ENCODE measurements around the gene MYO15B. TPM values are rescaled to one million over a fixed set of nuclear protein-coding genes. Genes with fewer than 3 reads are reported as not detected.

MYO15B gene
- total and polyA plus RNA-seq, 4 experiments from 2014 or later = 0.89 to 83.7 (median 75.1) TPM; not detected in 1

DNA sequence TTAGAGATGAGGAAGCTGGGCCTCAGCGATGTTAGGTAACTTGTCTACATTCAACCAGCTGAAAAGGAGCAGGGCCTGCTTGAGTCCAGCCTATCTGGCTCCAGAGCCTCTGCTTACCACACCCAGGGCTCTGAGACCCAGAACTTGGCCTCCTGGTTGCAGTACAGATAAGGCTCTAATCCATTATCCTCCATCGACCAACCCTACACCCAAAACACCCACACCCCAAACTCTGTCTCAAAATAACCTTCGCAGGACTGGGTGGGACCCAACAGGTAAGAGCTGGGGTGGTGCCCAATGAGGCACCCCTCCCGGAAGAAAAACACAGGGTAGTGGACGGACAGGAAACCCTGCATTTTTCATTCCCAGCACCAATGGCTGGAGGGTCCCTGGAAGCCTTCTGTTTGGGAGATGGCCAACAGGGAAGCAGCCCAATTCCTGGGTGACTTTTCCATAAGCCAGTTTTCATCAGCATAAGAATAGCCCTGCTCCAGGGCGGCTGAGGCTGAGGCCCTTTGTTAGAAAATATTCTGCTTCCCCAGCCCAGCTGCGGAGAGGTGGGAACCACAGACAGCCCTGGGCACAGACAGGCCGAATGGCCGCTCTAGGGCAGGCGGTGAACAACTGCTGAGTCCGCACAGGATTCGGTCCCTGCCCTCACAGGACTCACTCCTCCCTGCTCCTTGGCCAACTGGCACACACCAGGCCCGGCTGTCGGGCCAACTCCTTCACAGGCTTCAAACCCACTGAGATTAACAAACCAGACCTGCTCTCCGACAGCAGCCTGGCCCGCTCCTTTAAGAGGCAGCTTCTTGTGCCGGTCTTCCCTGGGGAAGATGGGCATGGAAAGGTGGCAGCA lies 55.4 kb downstream of the MYO15B start:
- ChIA-PET CTCF (ENCODE audit: partially characterized antibody) (interaction anchor here (6.8 kb wide), 1 partner anchor 8 kb away, joined by 48 read pairs; the partner anchor contains the start of gene SMIM5), POLR2A (ENCODE audit: partially characterized antibody) (no interaction called here)
- H3K9me3 Mint-ChIP-seq = no peaks in the 10 kb centered on the region
- H3K4me3 Mint-ChIP-seq = no peak overlapping the region
- peaks cover 0 to 9% (median 0%) of the 10 kb centered on the region in 4 donors for H3K4me1 Mint-ChIP-seq
- Histone ChIP-seq H3K4me1 (ENCODE audit: insufficient read depth, low read length) (no peaks in the 10 kb centered on the region), H3K4me3 (ENCODE audit: low read length in 2 of 2) (no peak overlapping the region), H3K27ac (ENCODE audit: low read depth, low read length) (no peak overlapping the region), H3K9me3 (ENCODE audit: control insufficient read depth in 1 of 2, low read length in 2 of 2) (no peaks in the 10 kb centered on the region), H3K36me3 (ENCODE audit: insufficient read depth, low read length) (peaks cover 7% of the 10 kb centered on the region), H3K27me3 (ENCODE audit: insufficient read depth, low read length) (no peaks in the 10 kb centered on the region)
- H3K27ac Mint-ChIP-seq = no peak overlapping the region
- intact Hi-C loops (cut with micrococcal nuclease) = no loop called here
- peaks cover 8 to 10% of the 10 kb centered on the region in 2 donors for H3K36me3 Mint-ChIP-seq
- no peaks in the 10 kb centered on the region for H3K27me3 Mint-ChIP-seq
- DNase-seq = no peak

DNA sequence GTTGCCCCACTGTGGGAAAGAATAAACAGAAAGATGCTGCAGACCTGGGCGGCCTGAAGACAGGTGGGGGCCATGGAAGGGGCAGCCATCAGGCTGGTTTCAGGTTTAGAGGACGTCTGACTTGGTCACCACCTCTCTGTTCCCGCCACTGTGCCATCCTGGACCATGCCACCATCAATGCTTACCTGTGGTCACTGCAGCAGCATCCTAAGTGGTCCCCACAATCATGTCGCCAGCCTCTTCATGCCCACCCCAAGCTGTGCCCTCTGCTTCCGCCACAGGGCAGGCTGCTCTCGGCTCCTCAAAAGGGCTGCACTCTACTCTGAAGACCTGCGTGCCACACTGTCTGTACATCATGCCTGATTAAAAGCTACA lies 56.0 kb downstream of the MYO15B start:
- intact Hi-C loops (cut with micrococcal nuclease) = no loop called here
- Histone ChIP-seq H3K9me3 (ENCODE audit: control insufficient read depth in 1 of 2, low read length in 2 of 2) (no peaks in the 10 kb centered on the region), H3K36me3 (ENCODE audit: insufficient read depth, low read length) (peaks cover 7% of the 10 kb centered on the region), H3K4me3 (ENCODE audit: low read length in 2 of 2) (no peak overlapping the region), H3K4me1 (ENCODE audit: insufficient read depth, low read length) (no peaks in the 10 kb centered on the region), H3K27me3 (ENCODE audit: insufficient read depth, low read length) (no peaks in the 10 kb centered on the region), H3K27ac (ENCODE audit: low read depth, low read length) (no peak overlapping the region)
- peaks cover 0 to 9% (median 0%) of the 10 kb centered on the region in 4 donors for H3K4me1 Mint-ChIP-seq
- CTCF ChIA-PET (ENCODE audit: partially characterized antibody) = interaction anchor here (6.8 kb wide), 1 partner anchor 9 kb away, joined by 48 read pairs; the partner anchor contains the start of gene SMIM5
- no peak overlapping the region for H3K4me3 Mint-ChIP-seq
- peaks cover 9 to 10% of the 10 kb centered on the region in 2 donors for H3K36me3 Mint-ChIP-seq
- POLR2A ChIA-PET (ENCODE audit: partially characterized antibody) = no interaction called here
- no peaks in the 10 kb centered on the region for H3K27me3 Mint-ChIP-seq
- H3K27ac Mint-ChIP-seq = no peak overlapping the region
- no peaks in the 10 kb centered on the region for H3K9me3 Mint-ChIP-seq
- no peak for DNase-seq

DNA sequence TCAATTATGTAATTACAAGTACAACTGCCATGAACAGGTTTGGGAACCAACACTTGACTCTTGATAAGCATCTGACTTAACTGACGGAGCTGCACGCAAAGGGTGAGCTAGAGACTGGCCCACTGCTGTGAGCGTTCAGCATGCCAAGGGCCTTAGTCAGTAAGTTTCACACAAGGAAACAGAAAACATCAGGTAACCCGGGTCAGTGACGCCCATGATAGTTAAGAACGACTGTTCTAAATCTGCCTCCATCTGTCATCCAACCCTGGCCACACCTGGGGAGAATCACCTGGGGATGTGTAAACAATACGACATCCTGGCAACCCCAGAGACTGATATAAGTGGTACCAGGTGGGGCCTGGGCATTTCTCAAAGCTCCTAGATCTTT lies 57.9 kb downstream of the MYO15B start:
- H3K27ac ChIP-seq (ENCODE audit: low read depth, low read length) = no peak overlapping the region
- no peaks in the 10 kb centered on the region for H3K4me1 ChIP-seq (ENCODE audit: insufficient read depth, low read length)
- H3K4me3 Mint-ChIP-seq = no peak overlapping the region
- H3K36me3 ChIP-seq (ENCODE audit: insufficient read depth, low read length) = peaks cover 10% of the 10 kb centered on the region
- DNase-seq = no peak
- CTCF ChIA-PET (ENCODE audit: partially characterized antibody) = interaction anchor here (0.5 to 6.8 kb wide), 4 partner anchors 9 to 73 kb away, joined by 3 to 48 read pairs (median 4); partner anchors contain the start of gene SMIM5
- peak overlapping the region in 1 of 7 donors; percentile 7 for H3K27ac Mint-ChIP-seq
- peaks cover 24 to 26% of the 10 kb centered on the region in 2 donors for H3K36me3 Mint-ChIP-seq
- no peaks in the 10 kb centered on the region for H3K27me3 Mint-ChIP-seq
- POLR2A ChIA-PET (ENCODE audit: partially characterized antibody) = interaction anchor here (0.5 kb wide), 1 partner anchor 51 kb away, joined by 4 read pairs; no protein-coding TSS in a partner anchor
- peaks cover 0 to 9% (median 0%) of the 10 kb centered on the region in 4 donors for H3K4me1 Mint-ChIP-seq
- no peaks in the 10 kb centered on the region for H3K9me3 Mint-ChIP-seq
- no peaks in the 10 kb centered on the region for H3K9me3 ChIP-seq (ENCODE audit: control insufficient read depth in 1 of 2, low read length in 2 of 2)
- intact Hi-C loops (cut with micrococcal nuclease) = no loop called here
- H3K27me3 ChIP-seq (ENCODE audit: insufficient read depth, low read length) = no peaks in the 10 kb centered on the region
- H3K4me3 ChIP-seq (ENCODE audit: low read length in 2 of 2) = no peak overlapping the region

DNA sequence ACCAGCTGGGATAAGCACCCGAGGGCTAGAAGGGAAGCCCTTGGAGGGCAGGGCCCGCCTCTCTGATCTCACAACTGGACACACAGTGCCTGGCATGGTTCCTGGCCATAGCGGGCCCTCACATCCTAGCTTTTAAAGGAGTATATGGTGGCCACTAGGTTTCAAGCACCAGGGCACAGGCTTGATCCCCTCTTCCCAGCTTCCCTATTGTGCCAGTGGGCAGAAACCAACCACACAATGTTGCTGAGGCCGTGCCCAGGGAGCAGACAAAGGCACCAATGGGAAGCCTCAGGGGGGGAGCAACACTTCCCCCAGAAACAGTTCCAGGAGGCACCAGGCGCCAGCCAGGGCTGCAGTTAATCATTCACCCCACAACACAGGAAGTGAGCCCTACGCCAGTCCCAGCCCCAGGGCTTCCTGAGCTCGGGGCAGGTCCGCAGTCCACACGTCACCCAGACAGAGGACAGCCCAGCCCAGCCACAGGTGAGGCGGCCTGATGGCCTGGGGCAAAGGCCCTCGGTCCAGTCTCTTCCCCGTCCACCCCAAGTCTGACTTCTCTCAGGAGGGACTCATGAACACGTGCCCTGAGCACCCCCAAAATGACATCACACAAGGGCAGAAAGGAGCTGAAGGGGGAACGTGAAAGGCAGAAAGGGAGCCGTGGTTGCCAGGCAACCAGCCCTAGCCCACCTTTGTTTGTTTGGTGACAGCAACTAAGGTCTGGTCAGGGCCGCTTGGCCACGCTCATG lies 58.5 kb downstream of the MYO15B start:
- no peak for DNase-seq
- Mint-ChIP-seq H3K27ac (peak overlapping the region in 2 of 7 donors; percentile 7 to 87), H3K9me3 (no peaks in the 10 kb centered on the region), H3K4me1 (peaks cover 0 to 9% (median 0%) of the 10 kb centered on the region in 4 donors), H3K36me3 (peaks cover 29 to 32% of the 10 kb centered on the region in 2 donors), H3K27me3 (no peaks in the 10 kb centered on the region), H3K4me3 (no peak overlapping the region)
- ChIA-PET POLR2A (ENCODE audit: partially characterized antibody) (interaction anchor here (0.8 kb wide), 1 partner anchor 21 kb away, joined by 4 read pairs; the partner anchor contains the start of genes RECQL5 and SAP30BP), CTCF (ENCODE audit: partially characterized antibody) (interaction anchor here (0.6 to 6.8 kb wide), 3 partner anchors 8 to 29 kb away, joined by 3 to 48 read pairs (median 6); partner anchors contain the start of gene SMIM5)
- intact Hi-C loops (cut with micrococcal nuclease) = no loop called here
- Histone ChIP-seq H3K27me3 (ENCODE audit: insufficient read depth, low read length) (no peaks in the 10 kb centered on the region), H3K4me1 (ENCODE audit: insufficient read depth, low read length) (no peaks in the 10 kb centered on the region), H3K36me3 (ENCODE audit: insufficient read depth, low read length) (peaks cover 16% of the 10 kb centered on the region), H3K27ac (ENCODE audit: low read depth, low read length) (no peak overlapping the region), H3K4me3 (ENCODE audit: low read length in 2 of 2) (no peak overlapping the region), H3K9me3 (ENCODE audit: control insufficient read depth in 1 of 2, low read length in 2 of 2) (no peaks in the 10 kb centered on the region)

DNA sequence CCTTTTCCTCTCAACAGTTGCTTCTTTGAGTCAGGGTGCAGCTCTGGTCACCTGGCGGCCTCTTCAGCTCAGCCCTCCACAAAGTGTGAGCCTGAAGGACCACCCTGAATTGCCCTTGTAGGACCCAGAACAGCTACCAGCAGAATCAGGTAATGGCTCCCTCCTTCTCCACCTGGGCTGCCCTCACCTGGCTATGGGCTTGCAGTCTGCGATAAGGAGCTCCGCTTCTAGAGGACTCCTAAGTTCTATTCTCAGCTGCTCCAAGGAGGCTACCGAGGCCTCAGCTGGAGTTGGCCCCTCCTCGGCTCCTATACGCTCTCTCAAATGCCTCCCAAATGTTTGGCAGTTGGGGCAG lies 59.0 kb downstream of the MYO15B start:
- DNase-seq = no peak
- Histone ChIP-seq H3K4me1 (ENCODE audit: insufficient read depth, low read length) (no peaks in the 10 kb centered on the region), H3K27ac (ENCODE audit: low read depth, low read length) (no peak overlapping the region), H3K27me3 (ENCODE audit: insufficient read depth, low read length) (no peaks in the 10 kb centered on the region), H3K9me3 (ENCODE audit: control insufficient read depth in 1 of 2, low read length in 2 of 2) (no peaks in the 10 kb centered on the region), H3K36me3 (ENCODE audit: insufficient read depth, low read length) (peaks cover 21% of the 10 kb centered on the region), H3K4me3 (ENCODE audit: low read length in 2 of 2) (no peak overlapping the region)
- ChIA-PET CTCF (ENCODE audit: partially characterized antibody) (interaction anchor here (6.8 kb wide), 1 partner anchor 12 kb away, joined by 48 read pairs; the partner anchor contains the start of gene SMIM5), POLR2A (ENCODE audit: partially characterized antibody) (interaction anchor here (0.8 kb wide), 1 partner anchor 20 kb away, joined by 4 read pairs; the partner anchor contains the start of genes RECQL5 and SAP30BP)
- Mint-ChIP-seq H3K27me3 (no peaks in the 10 kb centered on the region), H3K4me3 (no peak overlapping the region), H3K9me3 (no peaks in the 10 kb centered on the region), H3K4me1 (peaks cover 0 to 9% (median 0%) of the 10 kb centered on the region in 4 donors), H3K27ac (no peak overlapping the region), H3K36me3 (peaks cover 33 to 34% of the 10 kb centered on the region in 2 donors)
- intact Hi-C loops (cut with micrococcal nuclease) = no loop called here

DNA sequence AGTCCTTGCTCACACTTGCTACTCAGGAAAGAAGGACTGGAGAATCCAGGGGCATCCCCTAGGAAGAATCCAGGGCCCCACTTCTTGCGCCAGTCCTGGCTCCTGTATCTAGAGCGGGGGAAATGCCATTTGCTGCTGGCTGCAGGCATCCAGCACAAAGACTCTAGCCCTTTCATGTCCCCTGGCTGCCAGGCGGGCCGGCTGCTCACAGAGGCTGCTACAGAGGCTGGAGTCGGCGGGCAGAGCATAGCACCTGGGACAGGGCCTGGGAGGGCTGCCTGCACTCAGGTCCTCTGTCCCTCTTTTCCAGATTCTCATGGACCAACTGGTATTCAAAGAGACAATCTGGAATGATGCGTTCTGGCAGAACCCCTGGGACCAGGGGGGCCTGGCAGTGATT lies 59.5 kb downstream of the MYO15B start:
- Histone ChIP-seq H3K27me3 (ENCODE audit: insufficient read depth, low read length) (no peaks in the 10 kb centered on the region), H3K4me1 (ENCODE audit: insufficient read depth, low read length) (no peaks in the 10 kb centered on the region), H3K4me3 (ENCODE audit: low read length in 2 of 2) (no peak overlapping the region), H3K36me3 (ENCODE audit: insufficient read depth, low read length) (peaks cover 21% of the 10 kb centered on the region), H3K9me3 (ENCODE audit: control insufficient read depth in 1 of 2, low read length in 2 of 2) (no peaks in the 10 kb centered on the region), H3K27ac (ENCODE audit: low read depth, low read length) (no peak overlapping the region)
- no peak overlapping the region for H3K4me3 Mint-ChIP-seq
- CTCF ChIA-PET (ENCODE audit: partially characterized antibody) = interaction anchor here (6.8 kb wide), 1 partner anchor 13 kb away, joined by 48 read pairs; the partner anchor contains the start of gene SMIM5
- peaks cover 32 to 33% of the 10 kb centered on the region in 2 donors for H3K36me3 Mint-ChIP-seq
- POLR2A ChIA-PET (ENCODE audit: partially characterized antibody) = no interaction called here
- H3K4me1 Mint-ChIP-seq = peaks cover 0 to 9% (median 0%) of the 10 kb centered on the region in 4 donors
- no peaks in the 10 kb centered on the region for H3K9me3 Mint-ChIP-seq
- no peaks in the 10 kb centered on the region for H3K27me3 Mint-ChIP-seq
- H3K27ac Mint-ChIP-seq = no peak overlapping the region
- DNase-seq = no peak
- intact Hi-C loops (cut with micrococcal nuclease) = no loop called here

DNA sequence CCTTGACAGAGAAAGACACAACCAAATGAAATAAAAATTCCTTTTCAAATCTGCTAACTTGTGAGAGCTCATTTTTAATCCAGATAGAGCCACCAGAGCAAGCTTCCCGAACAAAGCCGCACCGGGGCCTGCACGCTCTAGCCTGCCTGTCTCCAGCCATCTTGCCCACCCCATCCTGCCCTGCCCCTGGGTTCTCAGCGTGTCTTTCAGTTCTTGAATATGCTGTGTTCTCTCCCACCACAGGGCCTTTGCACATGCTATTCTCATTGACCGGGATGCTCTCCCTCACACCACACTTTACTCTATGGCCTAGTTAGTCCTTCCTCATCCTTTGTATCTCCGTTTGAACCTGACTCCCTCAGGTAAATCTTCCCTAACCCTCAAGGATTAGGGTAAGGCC lies 60.3 kb downstream of the MYO15B start:
- no peaks in the 10 kb centered on the region for H3K27me3 ChIP-seq (ENCODE audit: insufficient read depth, low read length)
- peaks cover 0 to 9% (median 0%) of the 10 kb centered on the region in 4 donors for H3K4me1 Mint-ChIP-seq
- intact Hi-C loops (cut with micrococcal nuclease) = no loop called here
- H3K9me3 Mint-ChIP-seq = no peaks in the 10 kb centered on the region
- ChIA-PET POLR2A (ENCODE audit: partially characterized antibody) (no interaction called here), CTCF (ENCODE audit: partially characterized antibody) (no interaction called here)
- no peaks in the 10 kb centered on the region for H3K27me3 Mint-ChIP-seq
- no peak for DNase-seq
- peaks cover 21% of the 10 kb centered on the region for H3K36me3 ChIP-seq (ENCODE audit: insufficient read depth, low read length)
- H3K4me3 Mint-ChIP-seq = no peak overlapping the region
- no peaks in the 10 kb centered on the region for H3K9me3 ChIP-seq (ENCODE audit: control insufficient read depth in 1 of 2, low read length in 2 of 2)
- H3K36me3 Mint-ChIP-seq = peaks cover 32 to 35% of the 10 kb centered on the region in 2 donors
- no peak overlapping the region for H3K27ac Mint-ChIP-seq
- no peak overlapping the region for H3K4me3 ChIP-seq (ENCODE audit: low read length in 2 of 2)
- no peaks in the 10 kb centered on the region for H3K4me1 ChIP-seq (ENCODE audit: insufficient read depth, low read length)
- no peak overlapping the region for H3K27ac ChIP-seq (ENCODE audit: low read depth, low read length)
